Upper lobe of right lung (tissue), 1 donor: ENCODE results near the gene GRM3. TPM values are rescaled to one million over a fixed set of nuclear protein-coding genes. Genes with fewer than 3 reads are reported as not detected.
A peak's percentile ranks its signal among the peaks of the same experiment; 100 is the strongest.

Experiments used
- ATAC-seq: fragments of 200-7000 bp; cut with Tn5 transposase; one replicate; pipeline ENCODE4 v1.9.1; 2020; ENCODE audit warnings: mild to moderate bottlenecking, moderate library complexity
- DNase-seq: peaks from one replicate; pipeline ENCODE4 v3.0.0-alpha.2; 2020
- H3K27ac ChIP-seq: fragments of 200-600 bp; one replicate; pipeline ENCODE4 v1.8.0; 2022
- H3K27me3 ChIP-seq: fragments of 200-600 bp; one replicate; pipeline ENCODE4 v1.8.0; 2022; ENCODE audit warnings: mild to moderate bottlenecking
- H3K36me3 ChIP-seq: fragments of 200-600 bp; one replicate; pipeline ENCODE4 v1.8.0; 2022
- H3K4me1 ChIP-seq: fragments of 200-600 bp; one replicate; pipeline ENCODE4 v1.8.0; 2022
- H3K4me3 ChIP-seq: fragments of 200-600 bp; one replicate; pipeline ENCODE4 v1.8.0; 2022; ENCODE audit warnings: mild to moderate bottlenecking
- H3K9me3 ChIP-seq: fragments of 200-600 bp; one replicate; pipeline ENCODE4 v1.8.0; 2022
- CTCF ChIP-seq: fragments of 200-600 bp; IDR thresholded peaks from one replicate; pipeline ENCODE4 v1.8.0; 2022; ENCODE audit warnings: antibody characterized with exemption
- intact Hi-C: fragments of 100-400 bp; cut with DNase I; formaldehyde crosslinking; loops from one replicate; pipeline ENCODE4 v1.11.0; 2022
- total RNA-seq: library from RNA; stranded (reverse); fragmentation: NEBNext Ultra II Directional; extraction: Animal tissue kit (Norgen Biotek cat#: 25700); gene quantifications from one replicate; pipeline ENCODE4 v1.2.1, GENCODE V29; 2021
- donor health status: DM: no; HTN: yes; CAD: no; lungs with severe emphysema.

GRM3 gene
- total RNA-seq, 1 donor from 2014 or later: not detected

DNA sequence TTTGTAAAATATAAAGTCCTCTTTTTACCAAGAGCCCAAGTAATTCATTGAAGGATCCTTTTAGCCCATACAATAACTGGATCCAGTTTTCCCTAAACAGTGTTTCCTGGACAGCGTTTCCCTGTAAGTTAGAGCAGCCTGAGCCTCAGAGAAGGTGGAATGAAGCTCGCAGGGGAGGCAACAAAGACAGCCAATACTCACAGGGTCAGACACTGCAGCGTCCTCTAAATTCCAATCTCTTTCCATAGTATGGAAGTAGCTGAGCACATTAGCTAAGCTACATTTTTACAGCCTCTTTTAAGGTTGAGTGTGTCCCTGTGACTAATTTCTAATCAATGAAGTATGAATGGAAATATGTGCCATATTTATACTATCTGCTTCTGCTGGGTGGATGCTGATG lies 193.5 kb downstream of the GRM3 start:
- Histone ChIP-seq H3K4me3 (no peak overlapping the region), H3K36me3 (no peaks in the 10 kb centered on the region), H3K4me1 (no peaks in the 10 kb centered on the region), H3K27me3 (no peaks in the 10 kb centered on the region), H3K9me3 (no peaks in the 10 kb centered on the region), H3K27ac (no peak overlapping the region)
- TF ChIP-seq CTCF: no peak
- DNase-seq (no peak), ATAC-seq (no peak)
- intact Hi-C loops: no loop called here

DNA sequence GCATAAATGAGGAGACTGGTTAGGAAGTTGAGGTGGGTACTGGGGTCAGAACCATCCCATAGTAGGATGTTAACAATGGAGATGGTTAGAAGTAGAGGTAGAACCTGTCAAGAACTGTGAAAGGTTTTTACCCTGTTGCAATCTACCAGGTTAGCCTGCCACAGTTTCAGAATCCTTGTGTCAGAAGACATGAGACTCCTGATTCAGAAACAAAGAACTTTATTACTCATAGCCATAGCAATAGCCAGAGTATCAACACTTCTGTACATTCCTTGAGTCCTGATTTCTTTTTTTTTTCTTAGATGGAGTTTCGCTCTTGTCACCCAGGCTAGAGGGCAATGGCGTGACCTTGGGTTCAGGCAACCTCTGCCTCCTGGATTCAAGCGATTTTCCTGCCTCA lies 200.9 kb downstream of the GRM3 start:
- no peaks in the 10 kb centered on the region for H3K4me1 ChIP-seq
- H3K27ac ChIP-seq: no peak overlapping the region
- H3K36me3 ChIP-seq: no peaks in the 10 kb centered on the region
- DNase-seq (no peak), ATAC-seq (no peak)
- intact Hi-C loops: no loop called here
- H3K4me3 ChIP-seq: no peak overlapping the region
- H3K9me3 ChIP-seq: no peaks in the 10 kb centered on the region
- TF ChIP-seq CTCF: no peak
- H3K27me3 ChIP-seq: no peaks in the 10 kb centered on the region

GRCh38 chr7:86846494-86847190 lies 202.9 kb downstream of the GRM3 start:
- H3K36me3 ChIP-seq: no peaks in the 10 kb centered on the region
- H3K27me3 ChIP-seq: no peaks in the 10 kb centered on the region
- peak; percentile 97 for ATAC-seq
- DNase-seq: no peak
- H3K4me3 ChIP-seq: no peak overlapping the region
- intact Hi-C loops: no loop called here
- H3K27ac ChIP-seq: no peak overlapping the region
- no peak for TF ChIP-seq CTCF
- H3K4me1 ChIP-seq: no peaks in the 10 kb centered on the region
- no peaks in the 10 kb centered on the region for H3K9me3 ChIP-seq

DNA sequence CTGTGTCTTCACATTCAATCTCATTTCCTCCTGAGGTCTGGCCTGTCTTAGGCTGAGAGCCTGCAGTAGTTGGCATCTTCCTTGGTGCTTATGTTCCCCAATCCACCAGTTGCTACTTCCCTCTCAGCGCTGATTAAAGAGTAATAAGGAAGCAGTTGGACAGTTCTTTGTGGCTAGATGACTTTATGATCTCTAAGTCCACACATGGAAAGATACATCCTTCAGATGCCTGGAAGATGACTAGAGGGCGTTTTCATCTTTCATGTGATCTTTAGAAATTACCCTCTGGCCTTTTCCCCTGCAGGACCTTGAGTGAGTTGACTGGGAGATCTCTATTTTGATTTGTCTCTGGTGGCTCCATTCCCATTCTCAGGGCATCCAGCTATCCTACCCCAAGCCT lies 204.5 kb downstream of the GRM3 start:
- ATAC-seq (no peak), DNase-seq (no peak)
- Histone ChIP-seq H3K9me3 (no peaks in the 10 kb centered on the region), H3K27me3 (no peaks in the 10 kb centered on the region), H3K36me3 (no peaks in the 10 kb centered on the region), H3K27ac (no peak overlapping the region), H3K4me1 (no peaks in the 10 kb centered on the region), H3K4me3 (no peak overlapping the region)
- intact Hi-C loops: no loop called here
- no peak for TF ChIP-seq CTCF

- no peak overlapping the region for H3K27ac ChIP-seq
- H3K36me3 ChIP-seq: no peaks in the 10 kb centered on the region
- H3K27me3 ChIP-seq: no peaks in the 10 kb centered on the region
- ATAC-seq (no peak), DNase-seq (no peak)
- no peaks in the 10 kb centered on the region for H3K9me3 ChIP-seq
- no peak overlapping the region for H3K4me3 ChIP-seq
- no peaks in the 10 kb centered on the region for H3K4me1 ChIP-seq
- intact Hi-C loops: no loop called here
- no peak for TF ChIP-seq CTCF
Observed at GRCh38 chr7:86851566-86851965, 207.9 kb downstream of the GRM3 start.

- no peaks in the 10 kb centered on the region for H3K27me3 ChIP-seq
- no peak overlapping the region for H3K4me3 ChIP-seq
- intact Hi-C loops: no loop called here
- no peaks in the 10 kb centered on the region for H3K36me3 ChIP-seq
- no peak for ATAC-seq
- no peak overlapping the region for H3K27ac ChIP-seq
- H3K4me1 ChIP-seq: no peaks in the 10 kb centered on the region
- TF ChIP-seq CTCF: no peak
- DNase-seq: no peak
- H3K9me3 ChIP-seq: no peaks in the 10 kb centered on the region
Observed at GRCh38 chr7:86863452-86863851, 219.7 kb downstream of the GRM3 start.
